Natural killer cell (primary cell): ENCODE measurements around the gene S100A3. TPM values are rescaled to one million over a fixed set of nuclear protein-coding genes. Genes with fewer than 3 reads are reported as not detected.
"Not testable (repeated sequence)": the region's sequence is repeated elsewhere in the genome, so short reads cannot be mapped to it uniquely, and the experiment has no call there.

Experiments
- ATAC-seq, 3 donors: fragments of 150-1000 bp in 2 of 3; fragments of 200-7000 bp in 1 of 3; cut with Tn5 transposase; 1 replicate in 1 of 3; 2 replicates in 2 of 3; pipeline ENCODE4 v1.10.0; 2021; ENCODE audit warnings: mild to moderate bottlenecking in 2 of 3, moderate library complexity in 2 of 3
- DNase-seq, 2 donors: peaks; one replicate each; pipeline versions ENCODE4 v3.0.0 to v3.0.0-alpha.2; 2013 to 2021; ENCODE audit warnings: mixed read lengths in 1 of 2
- H3K27ac ChIP-seq: one replicate; pipeline ENCODE4 v1.5.1; 2013; ENCODE audit warnings: mild to moderate bottlenecking, low read length
- H3K27me3 ChIP-seq: one replicate; pipeline ENCODE4 v1.6.1; 2013; ENCODE audit warnings: low read length; ENCODE audit not compliant: control insufficient read depth, insufficient read depth
- H3K36me3 ChIP-seq: one replicate; pipeline ENCODE4 v1.6.1; 2013; ENCODE audit warnings: low read length; ENCODE audit not compliant: control insufficient read depth, insufficient read depth
- H3K4me1 ChIP-seq: one replicate; pipeline ENCODE4 v1.6.1; 2013; ENCODE audit warnings: low read length; ENCODE audit not compliant: control insufficient read depth, insufficient read depth
- H3K4me3 ChIP-seq: one replicate; pipeline ENCODE4 v1.5.1; 2013; ENCODE audit warnings: low read length
- H3K9me3 ChIP-seq: one replicate; pipeline ENCODE4 v1.6.1; 2013; ENCODE audit warnings: low read length; ENCODE audit not compliant: control insufficient read depth, insufficient read depth
- H3K27ac Mint-ChIP-seq, 2 donors: one replicate each; pipeline ENCODE4 v1.8.0; 2022; ENCODE audit warnings: mild to moderate bottlenecking in 2 of 2, mixed read lengths in 2 of 2, moderate library complexity in 1 of 2
- H3K27me3 Mint-ChIP-seq, 2 donors: one replicate each; pipeline ENCODE4 v1.8.0; 2022; ENCODE audit warnings: low read depth in 2 of 2, mixed read lengths in 2 of 2
- H3K36me3 Mint-ChIP-seq: one replicate; pipeline ENCODE4 v1.8.0; 2022; ENCODE audit warnings: mixed read lengths
- H3K4me1 Mint-ChIP-seq, 2 donors: one replicate each; pipeline ENCODE4 v1.8.0; 2022; ENCODE audit warnings: mixed read lengths in 2 of 2
- H3K4me3 Mint-ChIP-seq: one replicate; pipeline ENCODE4 v1.8.0; 2022; ENCODE audit warnings: mild to moderate bottlenecking, moderate library complexity, mixed read lengths
- H3K9me3 Mint-ChIP-seq, 2 donors: one replicate each; pipeline ENCODE4 v1.8.0; 2022; ENCODE audit warnings: mixed read lengths in 2 of 2
- CTCF ChIP-seq: fragments of 200-600 bp; IDR thresholded peaks from one replicate; pipeline ENCODE4 v1.8.0; 2022; ENCODE audit warnings: antibody characterized with exemption
- WGBS: methylation state at CpG from one replicate; pipeline ENCODE4 v1.1.7; 2013; ENCODE audit warnings: missing lambda C conversion rate; ENCODE audit not compliant: insufficient coverage; 5-methylcytosine and 5-hydroxymethylcytosine counted together
- intact Hi-C: fragments of 100-400 bp; cut with micrococcal nuclease; formaldehyde crosslinking; loops from one replicate; pipeline ENCODE4 v1.14.2; 2022
- total RNA-seq, 4 donors: library from RNA; stranded (reverse); fragments of 120-200 nt in 1 of 4; gene quantifications; one replicate each; pipeline versions ENCODE4 v1.2.3 to v1.2.4, GENCODE V29; 2013 to 2022

S100A3 gene
- total RNA-seq, 3 donors from 2014 or later (not counting 1 experiment from before 2014, with no cell fraction given), result not detected

GRCh38 chr1:153592748-153593147, 43.7 kb upstream of the S100A3 start:
- ATAC-seq (no peak), DNase-seq (no peak)
- Histone ChIP-seq H3K27ac (no peak overlapping the region), H3K4me1 (no peaks in the 10 kb centered on the region), H3K36me3 (no peaks in the 10 kb centered on the region), H3K27me3 (no peaks in the 10 kb centered on the region), H3K4me3 (no peak overlapping the region), H3K9me3 (no peaks in the 10 kb centered on the region)
- H3K27ac Mint-ChIP-seq, result no peak overlapping the region
- intact Hi-C loops, result no loop called here
- TF ChIP-seq CTCF, result no peak
- H3K27me3 Mint-ChIP-seq, result peaks cover 1 to 10% of the 10 kb centered on the region in 2 donors
- no peaks in the 10 kb centered on the region for H3K9me3 Mint-ChIP-seq
- no peaks in the 10 kb centered on the region for H3K4me1 Mint-ChIP-seq
- H3K4me3 Mint-ChIP-seq, result no peak overlapping the region
- H3K36me3 Mint-ChIP-seq, result no peaks in the 10 kb centered on the region
- WGBS, result 50% methylated on average over 1 of the region's 4 CpGs

GRCh38 chr1:153588482-153588881, 39.4 kb upstream of the S100A3 start:
- Mint-ChIP-seq H3K9me3 (no peaks in the 10 kb centered on the region), H3K4me3 (no peak overlapping the region), H3K27me3 (peaks cover 17 to 19% of the 10 kb centered on the region in 2 donors), H3K36me3 (no peaks in the 10 kb centered on the region), H3K4me1 (no peaks in the 10 kb centered on the region), H3K27ac (no peak overlapping the region)
- TF ChIP-seq CTCF, result no peak
- intact Hi-C loops, result no loop called here
- ATAC-seq, result no peak
- H3K4me1 ChIP-seq, result no peaks in the 10 kb centered on the region
- H3K27me3 ChIP-seq, result no peaks in the 10 kb centered on the region
- DNase-seq, result no peak
- H3K9me3 ChIP-seq, result no peaks in the 10 kb centered on the region
- H3K36me3 ChIP-seq, result no peaks in the 10 kb centered on the region
- no peak overlapping the region for H3K4me3 ChIP-seq
- H3K27ac ChIP-seq, result no peak overlapping the region
- WGBS, result 80% methylated on average over 2 of the region's 2 CpGs

GRCh38 chr1:153588033-153588432, 39.0 kb upstream of the S100A3 start:
- 99% methylated on average over 9 of the region's 10 CpGs for WGBS

GRCh38 chr1:153587314-153587713, 38.3 kb upstream of the S100A3 start:
- whole genome bisulfite sequencing, result 77% methylated on average over 4 of the region's 5 CpGs
- DNase-seq, result no peak
- peaks cover 17 to 19% of the 10 kb centered on the region in 2 donors for H3K27me3 Mint-ChIP-seq
- Histone ChIP-seq H3K9me3 (no peaks in the 10 kb centered on the region), H3K4me3 (no peak overlapping the region), H3K27me3 (no peaks in the 10 kb centered on the region), H3K27ac (no peak overlapping the region), H3K36me3 (no peaks in the 10 kb centered on the region), H3K4me1 (no peaks in the 10 kb centered on the region)
- ATAC-seq, result no peak
- no peaks in the 10 kb centered on the region for H3K9me3 Mint-ChIP-seq
- no peaks in the 10 kb centered on the region for H3K36me3 Mint-ChIP-seq
- no peak for TF ChIP-seq CTCF
- no peak overlapping the region for H3K27ac Mint-ChIP-seq
- H3K4me1 Mint-ChIP-seq, result no peaks in the 10 kb centered on the region
- intact Hi-C loops, result no loop called here
- H3K4me3 Mint-ChIP-seq, result no peak overlapping the region

More at GRCh38 chr1:153588033-153588432, 39.0 kb upstream of the S100A3 start:
- intact Hi-C loops, H3K9me3 Mint-ChIP-seq, H3K9me3 ChIP-seq, H3K4me1 ChIP-seq, H3K27me3 ChIP-seq, H3K36me3 ChIP-seq, ATAC-seq, H3K4me1 Mint-ChIP-seq, DNase-seq, H3K36me3 Mint-ChIP-seq, H3K4me3 Mint-ChIP-seq, H3K4me3 ChIP-seq, H3K27ac Mint-ChIP-seq, H3K27ac ChIP-seq: not testable (repeated sequence)
- H3K27me3 Mint-ChIP-seq, result peaks cover 17 to 19% of the 10 kb centered on the region in 2 donors
